ENCODE results near the gene ACTG2. TPM values are rescaled to one million over a fixed set of nuclear protein-coding genes. Genes with fewer than 3 reads are reported as not detected.

ACTG2 gene
- total and polyA plus RNA-seq, 9 donors = 1.3 to 38.2 (median 9.9) TPM

DNA sequence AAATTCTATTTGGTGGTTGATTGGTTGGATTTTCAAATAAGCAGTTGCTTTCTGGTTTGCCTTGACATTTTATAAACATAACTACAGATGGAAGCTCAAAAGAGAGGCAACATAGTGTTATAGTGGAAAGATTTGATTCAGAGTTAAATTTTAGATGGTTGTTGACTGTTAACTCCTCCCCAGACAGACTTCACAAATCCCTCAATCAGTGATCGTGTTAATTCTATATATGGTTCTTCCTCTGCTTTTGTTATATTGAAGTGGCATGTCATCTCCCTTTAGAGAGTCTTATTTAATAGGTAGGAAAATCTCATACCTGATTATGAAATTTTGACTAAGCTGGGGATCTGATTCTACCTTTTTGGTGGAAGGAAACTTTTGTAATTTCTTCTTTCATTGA, 53.4 kb downstream of the ACTG2 start:
- WGBS (ENCODE audit: insufficient coverage) = no CpG with 5 or more reads among the region's 1 CpG
- Histone ChIP-seq H3K4me1 (ENCODE audit: control insufficient read depth, insufficient read depth, low read length) (no peaks in the 10 kb centered on the region), H3K4me3 (ENCODE audit: low read length) (no peak overlapping the region), H3K27ac (ENCODE audit: low read length) (no peak overlapping the region), H3K27me3 (ENCODE audit: control insufficient read depth, insufficient read depth, low read length) (no peaks in the 10 kb centered on the region), H3K9me3 (replicated peaks; ENCODE audit: control insufficient read depth, low read depth, low read length) (no peaks in the 10 kb centered on the region), H3K36me3 (ENCODE audit: control insufficient read depth, insufficient read depth, low read length) (peaks cover 39% of the 10 kb centered on the region)
- DNase-seq = no peak

DNA sequence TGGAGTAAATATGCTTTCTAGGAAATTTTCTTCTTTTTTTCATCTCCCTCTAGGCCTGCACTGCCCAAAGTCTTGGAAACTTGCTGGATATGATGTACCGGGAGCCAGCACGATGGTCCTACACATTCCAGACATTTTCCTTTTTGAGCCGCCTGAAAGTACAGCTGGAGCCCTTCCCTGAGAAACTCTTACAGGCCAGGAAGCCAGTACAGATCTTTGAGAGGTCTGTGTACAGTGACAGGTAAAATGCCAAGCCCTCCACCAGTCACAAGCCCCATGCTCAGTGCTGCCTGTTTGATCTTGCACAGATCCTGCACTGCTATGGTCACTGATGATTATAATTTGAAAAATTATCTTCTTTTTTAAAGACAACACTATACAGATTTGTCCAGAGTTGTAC, 53.9 kb downstream of the ACTG2 start:
- Histone ChIP-seq H3K4me3 (ENCODE audit: low read length) (no peak overlapping the region), H3K27me3 (ENCODE audit: control insufficient read depth, insufficient read depth, low read length) (no peaks in the 10 kb centered on the region), H3K27ac (ENCODE audit: low read length) (no peak overlapping the region), H3K36me3 (ENCODE audit: control insufficient read depth, insufficient read depth, low read length) (peaks cover 44% of the 10 kb centered on the region), H3K4me1 (ENCODE audit: control insufficient read depth, insufficient read depth, low read length) (no peaks in the 10 kb centered on the region), H3K9me3 (replicated peaks; ENCODE audit: control insufficient read depth, low read depth, low read length) (no peaks in the 10 kb centered on the region)
- no peak for DNase-seq
- WGBS (ENCODE audit: insufficient coverage) = 82% methylated on average over 3 of the region's 3 CpGs

DNA sequence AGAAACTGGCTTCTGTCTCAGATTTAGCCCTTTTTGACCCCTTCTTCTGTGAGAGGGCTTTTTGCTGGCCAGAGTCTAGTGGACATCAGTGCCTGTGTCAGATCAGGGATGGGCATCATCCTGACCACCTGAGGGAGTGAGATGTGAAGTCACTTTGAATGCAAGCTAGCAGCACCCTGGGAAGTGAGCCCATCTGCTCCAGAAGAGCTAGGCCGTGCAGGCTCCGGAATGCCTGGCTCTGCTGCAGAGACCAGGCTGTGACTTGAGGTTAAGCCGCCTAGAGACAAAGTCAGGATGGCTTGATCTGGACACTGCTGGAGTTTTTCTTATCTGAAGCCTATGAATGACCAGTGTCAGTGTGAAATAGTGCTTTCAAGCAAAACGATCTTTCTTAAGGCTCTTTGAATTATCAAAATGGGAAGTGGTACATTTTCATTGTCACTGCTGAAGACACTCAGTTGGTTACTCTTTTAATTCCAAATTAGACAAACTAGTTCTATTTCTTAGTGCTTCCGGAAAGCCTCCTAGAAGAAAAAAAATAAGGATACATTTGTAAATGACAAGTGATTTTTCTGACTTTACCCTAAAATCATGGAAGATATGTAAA, 54.7 kb downstream of the ACTG2 start:
- DNase-seq = no peak
- Histone ChIP-seq H3K9me3 (replicated peaks; ENCODE audit: control insufficient read depth, low read depth, low read length) (no peaks in the 10 kb centered on the region), H3K4me1 (ENCODE audit: control insufficient read depth, insufficient read depth, low read length) (no peaks in the 10 kb centered on the region), H3K4me3 (ENCODE audit: low read length) (no peak overlapping the region), H3K36me3 (ENCODE audit: control insufficient read depth, insufficient read depth, low read length) (peaks cover 50% of the 10 kb centered on the region), H3K27ac (ENCODE audit: low read length) (no peak overlapping the region), H3K27me3 (ENCODE audit: control insufficient read depth, insufficient read depth, low read length) (no peaks in the 10 kb centered on the region)
- 83% methylated on average over 3 of the region's 5 CpGs for WGBS (ENCODE audit: insufficient coverage)

GRCh38 chr2:73949802-73950201, 57.0 kb downstream of the ACTG2 start:
- Histone ChIP-seq H3K4me3 (ENCODE audit: low read length) (no peak overlapping the region), H3K9me3 (replicated peaks; ENCODE audit: control insufficient read depth, low read depth, low read length) (no peaks in the 10 kb centered on the region), H3K36me3 (ENCODE audit: control insufficient read depth, insufficient read depth, low read length) (peaks cover 64% of the 10 kb centered on the region), H3K27me3 (ENCODE audit: control insufficient read depth, insufficient read depth, low read length) (no peaks in the 10 kb centered on the region), H3K27ac (ENCODE audit: low read length) (no peak overlapping the region), H3K4me1 (ENCODE audit: control insufficient read depth, insufficient read depth, low read length) (no peaks in the 10 kb centered on the region)
- DNase-seq = no peak

DNA sequence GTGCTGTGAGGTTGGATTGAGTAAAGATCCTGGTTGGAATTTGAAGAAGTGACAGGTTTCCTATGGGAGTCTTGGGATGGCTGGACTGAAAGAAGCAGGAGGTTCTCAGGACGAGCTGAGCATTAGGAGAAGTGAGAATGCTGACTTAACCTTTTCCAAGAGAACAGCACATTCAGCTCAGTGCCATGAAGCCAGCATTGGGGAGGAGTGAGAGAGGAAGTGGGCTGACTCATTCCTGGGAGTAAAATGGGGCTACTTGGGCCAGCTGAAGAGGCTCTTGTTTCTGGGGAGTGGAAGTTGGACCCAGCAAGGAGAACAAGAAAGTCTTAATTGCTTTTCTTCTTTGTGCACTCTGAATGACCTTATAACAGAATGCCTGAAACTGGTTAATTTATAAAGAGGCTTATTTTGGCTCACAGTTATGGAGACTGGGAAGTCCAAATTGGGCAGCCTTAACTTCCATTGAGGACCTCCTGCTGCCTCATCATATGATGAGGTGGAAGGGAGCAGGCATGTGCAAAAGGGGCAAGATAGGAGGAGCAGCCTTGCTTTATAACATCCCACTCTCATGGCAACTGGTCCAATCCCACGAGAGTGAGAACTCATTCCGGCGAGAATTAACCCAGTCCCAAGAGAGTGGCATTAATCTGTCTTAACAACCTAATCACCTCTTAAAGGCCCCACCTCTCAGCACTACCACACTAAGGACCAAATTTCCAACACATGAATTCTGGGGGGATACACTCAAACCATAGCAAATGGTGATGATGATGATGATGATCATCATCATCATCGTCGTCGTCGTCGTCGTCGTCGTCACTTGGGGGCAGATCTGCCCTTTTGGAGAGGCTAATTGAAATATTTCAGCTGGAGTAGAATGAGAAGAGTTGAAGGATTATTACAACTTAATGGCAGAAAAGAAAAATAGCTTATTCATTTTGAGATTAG, 60.0 kb downstream of the ACTG2 start:
- 50% methylated on average over 1 of the region's 12 CpGs for whole genome bisulfite sequencing (ENCODE audit: insufficient coverage)
- Histone ChIP-seq H3K36me3 (ENCODE audit: control insufficient read depth, insufficient read depth, low read length) (peaks cover 68% of the 10 kb centered on the region), H3K4me1 (ENCODE audit: control insufficient read depth, insufficient read depth, low read length) (no peaks in the 10 kb centered on the region), H3K4me3 (ENCODE audit: low read length) (no peak overlapping the region), H3K9me3 (replicated peaks; ENCODE audit: control insufficient read depth, low read depth, low read length) (no peaks in the 10 kb centered on the region), H3K27me3 (ENCODE audit: control insufficient read depth, insufficient read depth, low read length) (no peaks in the 10 kb centered on the region), H3K27ac (ENCODE audit: low read length) (no peak overlapping the region)
- peak; percentile 76 for DNase-seq

- Histone ChIP-seq H3K4me3 (ENCODE audit: low read length) (no peak overlapping the region), H3K36me3 (ENCODE audit: control insufficient read depth, insufficient read depth, low read length) (peaks cover 70% of the 10 kb centered on the region), H3K27ac (ENCODE audit: low read length) (no peak overlapping the region), H3K9me3 (replicated peaks; ENCODE audit: control insufficient read depth, low read depth, low read length) (no peaks in the 10 kb centered on the region), H3K4me1 (ENCODE audit: control insufficient read depth, insufficient read depth, low read length) (no peaks in the 10 kb centered on the region), H3K27me3 (ENCODE audit: control insufficient read depth, insufficient read depth, low read length) (no peaks in the 10 kb centered on the region)
- no peak for DNase-seq
- 60% methylated on average over 1 of the region's 5 CpGs for WGBS (ENCODE audit: insufficient coverage)
Observed at GRCh38 chr2:73956218-73956865, 63.5 kb downstream of the ACTG2 start.

- H3K27ac ChIP-seq (ENCODE audit: low read length) = no peak overlapping the region
- no peaks in the 10 kb centered on the region for H3K27me3 ChIP-seq (ENCODE audit: control insufficient read depth, insufficient read depth, low read length)
- H3K36me3 ChIP-seq (ENCODE audit: control insufficient read depth, insufficient read depth, low read length) = peaks cover 34% of the 10 kb centered on the region
- H3K9me3 ChIP-seq (replicated peaks; ENCODE audit: control insufficient read depth, low read depth, low read length) = peaks cover 2% of the 10 kb centered on the region
- 83% methylated on average over 1 of the region's 4 CpGs for WGBS (ENCODE audit: insufficient coverage)
- DNase-seq = no peak
- no peak overlapping the region for H3K4me3 ChIP-seq (ENCODE audit: low read length)
- no peaks in the 10 kb centered on the region for H3K4me1 ChIP-seq (ENCODE audit: control insufficient read depth, insufficient read depth, low read length)
Observed at GRCh38 chr2:73961274-73961673, 68.5 kb downstream of the ACTG2 start.

DNA sequence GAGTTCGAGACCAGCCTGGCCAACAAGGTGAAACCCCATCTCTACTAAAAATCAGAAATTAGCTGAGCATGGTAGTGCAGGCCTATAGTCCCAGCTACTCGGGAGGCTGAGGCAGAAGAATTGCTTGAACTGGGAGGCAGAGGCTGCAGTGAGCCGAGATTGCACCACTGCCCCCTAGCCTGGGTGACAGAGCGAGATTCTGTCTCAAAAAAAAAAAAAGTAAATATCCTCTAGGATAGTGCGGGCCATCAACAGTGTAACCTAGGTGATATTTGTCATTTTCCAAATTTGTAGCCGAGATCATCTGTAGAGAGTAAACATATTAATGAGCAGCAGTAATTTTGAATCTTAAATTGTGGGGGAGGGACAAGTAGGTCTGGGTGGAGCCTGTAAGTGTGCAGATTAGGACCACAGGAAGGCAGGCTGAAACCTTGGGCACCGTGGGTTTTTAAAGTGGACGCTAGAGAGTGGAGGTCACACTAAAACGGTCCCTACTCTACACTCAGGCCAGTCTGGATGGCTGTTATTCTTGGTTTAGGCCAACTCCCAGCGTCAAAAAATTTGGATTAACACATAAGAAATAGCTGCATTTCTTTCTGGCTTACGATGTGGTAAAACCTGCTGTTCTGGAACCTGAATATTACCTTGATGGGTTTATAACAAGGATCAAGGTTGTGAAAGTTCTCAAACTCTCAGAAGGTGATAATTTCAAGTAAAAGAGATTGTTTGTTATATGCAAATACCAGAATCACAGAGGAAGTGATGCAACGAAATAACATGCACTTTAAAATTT, 69.2 kb downstream of the ACTG2 start:
- Histone ChIP-seq H3K9me3 (replicated peaks; ENCODE audit: control insufficient read depth, low read depth, low read length) (peaks cover 2% of the 10 kb centered on the region), H3K4me3 (ENCODE audit: low read length) (no peak overlapping the region), H3K27me3 (ENCODE audit: control insufficient read depth, insufficient read depth, low read length) (no peaks in the 10 kb centered on the region), H3K36me3 (ENCODE audit: control insufficient read depth, insufficient read depth, low read length) (peaks cover 26% of the 10 kb centered on the region), H3K4me1 (ENCODE audit: control insufficient read depth, insufficient read depth, low read length) (no peaks in the 10 kb centered on the region), H3K27ac (ENCODE audit: low read length) (no peak overlapping the region)
- whole genome bisulfite sequencing (ENCODE audit: insufficient coverage) = 84% methylated on average over 2 of the region's 12 CpGs
- DNase-seq = no peak

DNA sequence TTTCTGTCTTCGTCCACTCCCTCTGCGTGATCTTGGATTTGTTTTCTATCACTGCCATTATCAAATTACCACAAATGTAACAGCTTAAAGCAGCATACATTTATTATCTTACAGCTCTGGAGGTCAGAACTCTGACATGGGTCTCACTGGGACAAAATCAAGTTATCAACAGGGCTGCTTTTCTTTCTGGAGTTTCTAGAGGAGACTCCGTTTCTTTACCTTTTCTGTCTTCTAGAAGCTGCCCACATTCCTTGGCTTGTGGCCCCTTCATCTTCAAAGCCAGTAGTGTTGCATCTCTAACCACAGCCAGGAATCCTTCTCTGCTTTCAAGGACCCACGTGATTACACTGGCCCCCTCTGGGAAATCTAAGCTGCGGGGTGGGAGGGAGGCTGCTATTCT, 70.0 kb downstream of the ACTG2 start:
- Histone ChIP-seq H3K36me3 (ENCODE audit: control insufficient read depth, insufficient read depth, low read length) (peaks cover 23% of the 10 kb centered on the region), H3K4me3 (ENCODE audit: low read length) (no peak overlapping the region), H3K9me3 (replicated peaks; ENCODE audit: control insufficient read depth, low read depth, low read length) (peaks cover 2% of the 10 kb centered on the region), H3K4me1 (ENCODE audit: control insufficient read depth, insufficient read depth, low read length) (no peaks in the 10 kb centered on the region), H3K27ac (ENCODE audit: low read length) (no peak overlapping the region), H3K27me3 (ENCODE audit: control insufficient read depth, insufficient read depth, low read length) (no peaks in the 10 kb centered on the region)
- WGBS (ENCODE audit: insufficient coverage) = 89% methylated on average over 3 of the region's 5 CpGs
- no peak for DNase-seq
